T-helper 1 cell (primary cell): ENCODE results near the gene PXK.
A peak's percentile ranks its signal among the peaks of the same experiment; 100 is the strongest.
"Not testable (repeated sequence)": the region's sequence is repeated elsewhere in the genome, so short reads cannot be mapped to it uniquely, and the experiment has no call there.

Experiments used
- DNase-seq, 5 donors: peaks; one replicate each; pipeline ENCODE4 v3.0.0-alpha.2; 2012 to 2020

The PXK gene

GRCh38 chr3:58421004-58421403 is 88.3 kb downstream of the PXK start:
- no peak for DNase-seq

- no peak for DNase-seq
Measured at GRCh38 chr3:58422756-58423325, 90.1 kb downstream of the PXK start.

DNA sequence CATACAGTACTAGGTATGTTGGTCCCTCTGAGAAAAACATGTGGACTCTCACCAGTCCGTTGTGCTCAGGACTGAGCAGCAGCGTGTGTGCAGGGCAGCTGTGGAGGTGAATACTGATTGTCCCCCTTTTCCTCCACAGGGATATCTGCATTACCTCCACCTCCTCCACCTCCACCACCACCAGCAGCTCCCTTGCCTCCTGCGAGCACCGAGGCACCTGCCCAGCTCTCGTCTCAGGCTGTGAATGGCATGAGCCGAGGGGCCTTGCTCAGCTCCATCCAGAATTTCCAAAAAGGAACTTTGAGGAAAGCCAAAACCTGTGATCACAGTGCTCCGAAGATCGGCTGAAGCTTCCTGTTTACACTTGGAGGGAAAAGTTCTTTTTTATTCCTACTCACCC is 91.9 kb downstream of the PXK start:
- DNase-seq, result no peak

- DNase-seq, result no peak
Measured at GRCh38 chr3:58425782-58426181, 93.1 kb downstream of the PXK start.

- no peak for DNase-seq
Measured at GRCh38 chr3:58427661-58428361, 95.1 kb downstream of the PXK start.

- DNase-seq, result no peak
Measured at GRCh38 chr3:58429657-58430056, 97.0 kb downstream of the PXK start.

DNA sequence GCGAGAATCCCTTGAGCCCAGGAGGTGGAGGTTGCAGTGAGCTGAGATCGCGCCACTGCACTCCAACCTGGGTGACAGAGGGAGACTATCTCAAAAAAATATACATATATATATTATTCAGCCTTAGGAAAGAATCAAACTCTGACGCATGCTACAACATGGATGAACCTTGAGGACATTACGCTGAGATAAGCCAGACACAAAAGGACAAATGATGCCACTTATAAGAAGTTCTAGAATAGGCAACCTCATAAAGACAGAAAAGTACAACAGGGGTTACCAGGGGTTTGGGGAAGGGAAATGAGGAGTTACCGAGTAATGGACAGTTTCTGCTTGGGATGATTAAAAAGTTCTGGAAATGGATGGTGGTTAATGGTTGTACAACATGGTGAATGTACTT is 100.2 kb downstream of the PXK start:
- DNase-seq, result no peak

DNA sequence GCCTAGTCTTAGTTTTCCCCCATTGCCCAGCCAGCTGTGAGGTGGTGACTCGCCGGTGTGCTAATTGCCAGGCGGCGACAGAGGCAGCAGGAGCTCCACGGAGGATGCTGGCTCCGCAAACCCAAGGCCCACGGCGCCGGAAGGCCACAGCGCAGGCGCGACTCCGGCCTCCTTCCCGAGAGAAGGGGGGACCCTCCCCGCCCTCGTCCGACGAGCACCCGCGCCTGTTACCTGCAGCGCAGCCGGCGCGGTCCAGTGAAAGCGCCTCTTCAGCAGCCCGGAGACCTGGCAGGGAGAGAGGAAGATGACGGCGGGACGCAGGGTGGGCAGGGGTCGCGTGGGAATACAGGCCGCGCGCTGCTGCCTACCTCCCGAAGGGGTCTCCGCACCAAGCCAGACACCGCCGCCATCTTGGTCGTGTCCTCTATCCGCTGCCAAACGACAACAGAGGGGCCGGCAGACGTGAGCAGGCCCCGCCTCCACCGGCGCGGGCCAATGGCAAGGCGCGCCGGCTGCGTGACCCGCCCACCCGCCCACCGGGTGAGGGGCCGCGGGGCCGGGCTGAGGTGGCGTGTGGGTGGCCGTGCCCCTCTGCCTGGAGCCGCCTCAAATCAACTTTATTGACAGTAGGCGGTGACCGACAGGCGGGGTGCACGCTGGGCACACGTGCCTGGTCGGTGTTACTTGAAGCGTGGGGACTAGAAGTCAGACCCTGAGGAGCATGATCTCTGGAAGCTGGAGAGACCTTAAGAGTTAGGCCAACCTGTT is 100.9 kb downstream of the PXK start, which contains the start of gene PDHB:
Gene PDHB, minus strand, starts transcription at position 433 of the 768 bp plus-strand sequence. Its CDS starts 23 bp downstream, at position 410.
- peak; percentile 76 to 91 (median 82) for DNase-seq

DNA sequence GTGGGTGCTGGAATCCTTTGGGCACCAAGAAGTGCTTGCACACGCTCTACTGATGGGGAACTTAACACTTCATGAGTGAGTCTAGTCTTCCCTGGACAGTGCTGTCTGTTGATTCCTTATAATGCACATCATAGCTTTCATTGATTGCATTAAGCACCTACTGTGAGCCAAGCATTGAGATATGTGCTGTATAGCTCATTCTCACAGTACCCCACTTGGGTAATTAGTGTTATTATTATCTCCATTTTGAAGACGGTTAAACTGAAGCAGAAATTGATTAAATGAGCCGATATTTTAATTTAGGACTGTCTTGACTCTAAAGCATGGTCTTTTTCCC is 101.4 kb downstream of the PXK start:
- DNase-seq, result no peak

- no peak for DNase-seq
Measured at GRCh38 chr3:58434511-58434910, 101.8 kb downstream of the PXK start.

DNA sequence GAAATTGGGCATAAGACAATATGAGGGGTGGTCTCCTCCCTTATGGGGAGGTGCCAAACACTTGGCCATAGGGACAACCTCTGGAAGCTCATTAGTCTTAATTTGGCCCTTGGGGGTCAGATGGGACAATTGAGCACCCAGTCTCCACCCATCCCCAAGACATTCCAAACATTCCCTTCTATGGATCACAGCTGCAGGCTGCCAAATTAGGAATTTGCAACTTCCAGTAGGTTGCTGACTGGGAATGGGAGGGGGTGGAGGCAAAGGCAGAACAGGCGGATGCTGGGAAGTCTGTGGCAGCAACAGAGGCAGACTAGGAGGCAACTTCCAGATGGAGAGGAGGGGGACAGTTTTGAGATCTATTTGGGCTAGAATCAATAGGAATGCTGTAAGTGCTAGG is 102.3 kb downstream of the PXK start:
- DNase-seq, result no peak

GRCh38 chr3:58437276-58437675 is 104.6 kb downstream of the PXK start:
- not testable (repeated sequence) for DNase-seq

DNA sequence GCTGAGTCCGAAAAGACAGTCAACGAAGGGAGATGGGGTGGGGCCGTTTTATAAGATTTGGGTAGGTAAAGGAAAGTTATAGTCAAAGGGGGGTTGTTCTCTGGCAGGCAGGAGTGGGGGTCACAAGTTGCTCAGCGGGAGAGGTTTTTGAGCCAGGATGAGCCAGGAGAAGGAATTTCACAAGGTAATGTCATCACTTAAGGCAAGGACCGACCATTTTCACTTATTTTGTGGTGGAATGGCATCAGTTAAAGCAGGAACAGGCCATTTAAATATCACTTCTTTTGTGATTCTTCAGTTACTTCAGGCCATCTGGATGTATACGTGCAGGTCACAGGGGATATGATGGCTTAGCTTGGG is 108.3 kb downstream of the PXK start:
- DNase-seq, result not testable (repeated sequence)

DNA sequence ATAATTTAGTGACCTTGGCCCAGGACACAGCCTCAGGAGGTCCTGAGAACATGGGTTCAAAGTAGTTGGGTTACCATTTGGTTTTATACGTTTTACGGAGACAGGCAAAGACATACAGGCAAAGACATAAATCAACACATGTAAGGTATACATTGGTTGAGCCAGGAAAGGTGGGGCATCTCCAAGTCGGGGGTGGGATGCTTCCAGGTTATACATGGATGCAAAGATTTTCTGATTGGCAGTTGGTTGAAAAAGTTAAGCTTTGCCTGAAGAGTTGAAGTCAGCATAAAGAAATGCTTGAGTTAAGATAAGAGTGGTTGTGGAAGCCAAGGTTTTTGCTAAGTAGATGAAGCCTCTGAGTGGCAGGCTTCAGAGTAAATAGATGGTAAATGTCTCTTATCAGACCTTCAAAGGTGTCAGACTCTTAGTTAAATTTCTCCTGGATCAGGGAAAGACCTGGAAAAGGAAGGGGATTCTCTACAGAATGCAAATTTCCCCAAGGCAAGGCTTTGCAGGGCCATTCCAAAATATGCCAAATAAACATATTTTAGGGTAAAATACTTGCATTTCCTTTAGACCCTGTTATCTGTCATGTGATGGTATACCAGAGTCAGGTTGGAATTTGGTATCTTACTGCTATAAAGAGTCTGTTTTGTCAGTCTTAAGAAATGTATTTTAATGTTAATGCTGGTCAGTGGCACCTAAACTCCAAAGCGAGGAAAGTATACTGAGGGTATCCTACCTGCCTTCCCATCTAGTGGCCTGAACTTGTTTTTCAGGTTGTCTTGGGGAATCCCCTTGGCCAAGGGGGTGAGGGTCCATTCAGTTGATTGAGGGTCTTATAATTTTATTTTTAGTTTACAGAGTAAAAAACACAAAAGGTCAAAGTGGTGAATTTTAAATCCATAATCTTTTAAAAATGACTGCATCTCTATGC is 109.1 kb downstream of the PXK start:
- DNase-seq, result no peak

- DNase-seq, result no peak
Measured at GRCh38 chr3:58452176-58452575, 119.5 kb downstream of the PXK start.

DNA sequence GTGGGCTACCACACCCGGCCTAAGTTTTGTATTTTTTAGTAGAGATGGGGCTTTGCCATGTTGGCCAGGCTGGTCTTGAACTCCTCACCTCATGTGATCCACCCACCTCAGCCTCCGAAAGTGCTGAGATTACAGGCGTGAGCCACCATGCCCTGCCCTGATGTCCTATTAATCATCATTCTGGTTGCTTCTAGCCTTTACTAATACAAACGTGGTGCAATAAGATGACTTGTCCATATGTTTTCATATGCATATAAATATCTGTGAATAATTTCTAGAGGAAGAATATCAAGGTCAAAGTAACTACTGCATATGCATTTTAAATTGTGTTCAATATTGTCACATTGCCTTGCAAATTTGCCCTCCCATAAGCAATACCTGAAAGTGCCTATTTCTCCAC is 126.5 kb downstream of the PXK start:
- no peak for DNase-seq

DNA sequence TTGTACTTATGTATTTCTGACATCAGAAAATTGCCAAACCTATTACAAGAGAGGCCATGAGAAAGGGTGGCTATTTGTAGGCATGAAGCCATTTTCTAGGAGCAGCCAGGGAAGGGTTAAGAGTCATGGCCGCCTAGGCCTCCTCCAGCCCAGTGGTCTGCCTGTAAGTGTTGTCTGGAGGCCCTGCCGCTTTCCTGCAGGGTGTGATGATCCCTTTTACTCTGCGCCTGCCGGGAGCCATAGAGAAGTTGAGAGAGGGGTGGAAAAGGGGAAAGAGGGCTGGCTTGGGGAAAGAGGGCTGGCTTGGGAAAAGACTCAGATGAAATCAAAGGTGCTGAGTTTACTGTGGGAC is 130.1 kb downstream of the PXK start:
- DNase-seq, result no peak

DNA sequence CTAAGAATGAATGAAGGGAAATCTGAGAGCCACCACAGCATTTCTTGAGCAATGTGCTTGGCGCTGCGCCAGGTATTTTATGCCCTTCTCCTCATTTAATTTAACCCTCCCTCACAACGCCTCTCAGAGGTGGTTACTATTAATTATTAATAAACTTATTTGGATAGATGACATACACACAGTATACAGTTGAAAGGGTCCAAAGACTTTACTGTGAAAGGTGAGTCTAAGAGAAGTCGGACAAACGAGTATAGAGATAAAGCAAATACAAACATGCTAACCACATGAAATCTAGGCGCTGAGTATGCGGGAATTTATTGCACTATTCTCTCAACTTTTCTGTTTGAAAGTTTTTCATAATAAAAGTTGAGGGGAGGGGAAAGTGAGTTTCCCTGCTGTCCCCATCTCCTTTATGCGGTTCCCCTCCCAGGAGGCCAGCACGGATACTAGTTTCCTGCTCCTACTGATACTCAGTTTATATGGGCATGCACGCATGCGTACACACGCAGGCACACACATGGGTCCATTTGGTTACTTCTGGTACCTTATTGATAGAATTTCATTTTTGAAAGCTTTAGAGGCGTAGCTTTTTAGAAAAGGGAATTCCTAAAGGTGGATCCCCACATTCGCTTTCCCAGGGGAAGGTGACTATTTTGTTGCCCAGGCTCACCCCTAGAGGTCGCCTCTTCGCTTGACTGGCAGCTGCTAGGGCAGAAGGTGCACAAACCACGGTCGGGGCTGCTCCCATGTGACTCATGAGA is 130.7 kb downstream of the PXK start:
- DNase-seq, result peak; percentile 13 to 82 (median 35)

GRCh38 chr3:58463942-58464271 is 131.2 kb downstream of the PXK start:
- no peak for DNase-seq

GRCh38 chr3:58464866-58465265 is 132.2 kb downstream of the PXK start:
- peak in 1 of 5 donors; percentile 48 for DNase-seq

DNA sequence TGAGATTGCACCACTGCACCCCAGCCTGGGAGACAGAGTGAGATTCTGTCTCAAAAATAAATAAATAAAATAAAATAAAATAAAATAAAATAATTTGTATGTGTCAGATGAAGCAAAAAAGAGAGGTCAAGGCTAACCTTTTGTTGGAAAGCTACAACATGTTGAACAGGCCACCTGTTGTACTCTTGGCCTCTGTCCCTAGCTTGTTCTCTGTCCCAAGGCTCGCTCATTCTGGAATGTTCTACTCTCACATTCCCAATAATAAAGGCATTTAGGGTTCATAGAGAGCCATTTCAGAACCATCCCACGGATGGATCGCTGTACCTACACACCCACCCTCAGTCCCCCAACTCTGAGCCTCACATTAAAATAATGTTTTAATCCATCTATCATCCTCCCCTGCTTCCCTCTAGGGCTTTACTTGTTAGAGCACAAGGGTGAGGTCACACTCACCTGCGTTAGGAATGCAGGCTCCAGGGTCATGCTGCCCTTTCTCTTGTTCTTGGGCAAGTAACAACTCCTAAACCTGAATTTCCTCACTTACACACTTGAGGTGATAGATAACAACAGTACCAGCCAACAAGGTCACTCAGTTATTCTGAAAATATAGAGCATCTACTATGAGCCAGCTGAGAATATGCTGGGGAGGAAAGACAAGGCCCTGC is 134.3 kb downstream of the PXK start:
- DNase-seq, result no peak

DNA sequence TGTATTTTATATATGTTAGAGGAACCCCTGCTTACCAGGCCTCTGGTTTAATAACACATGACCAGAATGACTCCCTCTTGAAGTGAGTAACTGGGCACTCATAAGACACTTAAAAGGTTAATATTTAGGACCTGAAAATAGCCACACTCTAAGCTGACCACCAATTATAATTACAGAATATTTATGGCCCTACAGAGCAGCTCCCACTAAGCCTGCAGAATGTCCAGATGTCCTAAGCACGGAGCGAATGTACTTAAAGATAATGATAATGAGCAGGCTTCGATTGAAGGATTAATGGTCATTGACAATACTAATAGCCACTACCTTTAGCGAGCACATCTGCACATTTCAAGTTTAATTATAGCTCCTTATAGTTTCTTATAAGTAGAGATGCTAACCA is 136.4 kb downstream of the PXK start:
- no peak for DNase-seq
